Neural progenitor cell (in vitro differentiated cells): ENCODE data around the gene TPD52L2. TPM values are rescaled to one million over a fixed set of nuclear protein-coding genes. Genes with fewer than 3 reads are reported as not detected.

Source experiments
- DNase-seq: peaks from one replicate; pipeline ENCODE4 v3.0.0-alpha.2; 2016; ENCODE audit warnings: low spot score
- H2AFZ ChIP-seq: fragments of 200-600 bp; sonication (generic); replicated peaks from 2 replicates; pipeline ENCODE4 v1.6.1; 2016; ENCODE audit warnings: antibody characterized with exemption
- H3F3A ChIP-seq: fragments of 200-600 bp; sonication (generic); 2 replicates; pipeline ENCODE4 v1.6.1; 2016; ENCODE audit warnings: antibody characterized with exemption, low read depth
- H3K27ac ChIP-seq: fragments of 200-600 bp; sonication (generic); 2 replicates; pipeline ENCODE4 v1.5.1; 2016; ENCODE audit warnings: mild to moderate bottlenecking
- H3K27me3 ChIP-seq: fragments of 200-600 bp; sonication (generic); 2 replicates; pipeline ENCODE4 v1.6.1; 2016; ENCODE audit warnings: mild to moderate bottlenecking, moderate library complexity
- H3K36me3 ChIP-seq: fragments of 200-600 bp; sonication (generic); 2 replicates; pipeline ENCODE4 v1.5.1; 2016
- H3K4me1 ChIP-seq: fragments of 200-600 bp; sonication (generic); 2 replicates; pipeline ENCODE4 v1.6.1; 2016; ENCODE audit warnings: mixed run types
- H3K4me2 ChIP-seq: fragments of 200-600 bp; sonication (generic); 2 replicates; pipeline ENCODE4 v1.6.1; 2016
- H3K4me3 ChIP-seq: fragments of 200-600 bp; sonication (generic); 2 replicates; pipeline ENCODE4 v1.5.1; 2016
- H3K79me2 ChIP-seq: fragments of 200-600 bp; sonication (generic); 2 replicates; pipeline ENCODE4 v1.6.1; 2016; ENCODE audit warnings: low read depth
- H3K9ac ChIP-seq: fragments of 200-600 bp; sonication (generic); 2 replicates; pipeline ENCODE4 v1.6.1; 2016
- H3K9me3 ChIP-seq: fragments of 200-600 bp; sonication (generic); 2 replicates; pipeline ENCODE4 v1.5.1; 2016; ENCODE audit warnings: low read depth
- H4K20me1 ChIP-seq: fragments of 200-600 bp; sonication (generic); 2 replicates; pipeline ENCODE4 v1.6.1; 2016; ENCODE audit warnings: low read depth
- H3K27ac Mint-ChIP-seq: 3 replicates; pipeline ENCODE4 v1.8.0; 2021; ENCODE audit warnings: mixed read lengths
- H3K27me3 Mint-ChIP-seq: 2 replicates; pipeline ENCODE4 v1.8.0; 2022; ENCODE audit warnings: low read depth, mild to moderate bottlenecking, inconsistent platforms, moderate library complexity, mixed read lengths; ENCODE audit not compliant: insufficient read depth
- H3K36me3 Mint-ChIP-seq: 3 replicates; pipeline ENCODE4 v1.8.0; 2021; ENCODE audit warnings: mixed read lengths
- H3K4me1 Mint-ChIP-seq: 3 replicates; pipeline ENCODE4 v1.8.0; 2021; ENCODE audit warnings: mixed read lengths
- H3K4me3 Mint-ChIP-seq: 3 replicates; pipeline ENCODE4 v1.8.0; 2021; ENCODE audit warnings: mild to moderate bottlenecking, moderate library complexity, mixed read lengths
- H3K9me3 Mint-ChIP-seq: 3 replicates; pipeline ENCODE4 v1.8.0; 2020; ENCODE audit warnings: mixed read lengths
- CTCF ChIP-seq: fragments of 200-600 bp; sonication (generic); IDR thresholded peaks from 2 replicates; pipeline ENCODE4 v1.5.1; 2017; ENCODE audit warnings: antibody characterized with exemption, mild to moderate bottlenecking
- EZH2 ChIP-seq: fragments of 200-600 bp; sonication (generic); IDR thresholded peaks from 2 replicates; pipeline ENCODE4 v1.6.1; 2017; ENCODE audit warnings: antibody characterized with exemption, mild to moderate bottlenecking, moderate library complexity
- EZH2phosphoT487 ChIP-seq: fragments of 200-600 bp; sonication (generic); IDR thresholded peaks from 2 replicates; pipeline ENCODE4 v1.6.1; 2017; ENCODE audit warnings: antibody characterized with exemption
- total RNA-seq: library from RNA; depleted of rRNA; stranded (reverse); fragments of >200 nt; gene quantifications from 2 replicates; pipeline ENCODE4 v1.2.3, GENCODE V29; 2015; ENCODE audit warnings: low replicate concordance

TPD52L2 gene
- total RNA-seq, 1 donor from 2014 or later, result 66.6 TPM

DNA sequence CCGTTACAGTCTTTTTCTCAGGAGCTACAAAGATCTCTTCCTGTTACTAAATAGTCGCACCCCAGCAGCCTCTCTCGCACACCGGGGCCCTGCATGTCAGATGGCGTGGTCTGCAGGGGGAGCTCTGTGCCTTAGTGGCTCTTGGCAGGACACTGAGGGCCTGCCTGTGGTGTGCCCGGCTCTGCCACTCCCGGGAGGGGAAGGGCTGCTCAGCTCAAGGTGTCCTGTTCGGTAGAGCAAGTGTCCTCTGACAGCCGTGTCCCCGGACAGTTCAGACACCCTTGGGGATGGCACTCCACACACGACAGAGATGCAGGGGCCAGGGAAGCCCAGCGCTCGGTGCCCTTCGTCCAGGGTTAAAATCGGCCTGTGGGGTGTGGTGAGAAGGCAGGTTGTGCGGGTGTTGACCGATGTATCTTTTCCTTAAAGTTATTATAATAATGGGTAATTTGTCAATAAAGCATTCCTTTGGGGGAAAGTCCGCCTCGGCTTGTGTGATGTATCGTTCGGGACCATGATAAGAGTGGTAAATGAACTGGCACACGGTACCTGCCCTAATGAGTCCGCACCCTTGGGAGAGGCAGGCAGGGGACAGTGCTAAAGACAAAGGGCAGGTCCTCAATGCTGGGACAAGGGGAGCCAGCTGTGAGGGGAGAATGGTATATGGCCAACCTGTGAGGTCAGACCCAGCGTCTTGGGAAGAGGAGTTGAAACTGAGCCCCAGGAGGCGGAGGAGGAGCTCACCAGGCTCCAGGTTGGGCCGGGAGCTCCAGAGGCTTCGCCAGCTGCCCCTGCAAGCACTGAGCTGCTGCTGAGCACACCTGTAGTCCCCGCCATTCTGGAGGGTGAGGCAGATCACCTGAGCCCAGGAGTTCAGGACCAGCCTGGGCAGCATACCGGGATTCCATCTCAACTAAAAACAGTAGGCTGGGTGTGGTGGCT, 26.3 kb downstream of the TPD52L2 start:
- peaks cover 3% of the 10 kb centered on the region for H3K27me3 Mint-ChIP-seq

GRCh38 chr20:63892402-63892801, 27.3 kb downstream of the TPD52L2 start:
- Mint-ChIP-seq H3K4me3 (no peak overlapping the region), H3K27ac (no peak overlapping the region), H3K9me3 (no peaks in the 10 kb centered on the region), H3K27me3 (peaks cover 6% of the 10 kb centered on the region), H3K4me1 (peaks cover 20% of the 10 kb centered on the region), H3K36me3 (peaks cover 8% of the 10 kb centered on the region)
- no peak overlapping the region for H3K4me2 ChIP-seq
- peaks cover 39% of the 10 kb centered on the region for H4K20me1 ChIP-seq
- no peak overlapping the region for H3K9ac ChIP-seq
- no peaks in the 10 kb centered on the region for H3K9me3 ChIP-seq
- H3K4me1 ChIP-seq, result peaks cover 9% of the 10 kb centered on the region
- no peak overlapping the region for H2AFZ ChIP-seq
- no peak for DNase-seq
- no peak overlapping the region for H3K4me3 ChIP-seq
- peaks cover 21% of the 10 kb centered on the region for H3K79me2 ChIP-seq
- TF ChIP-seq CTCF, result no peak
- no peak for TF ChIP-seq EZH2
- no peak for TF ChIP-seq EZH2phosphoT487
- H3F3A ChIP-seq, result peaks cover 31% of the 10 kb centered on the region
- no peaks in the 10 kb centered on the region for H3K27me3 ChIP-seq
- no peaks in the 10 kb centered on the region for H3K36me3 ChIP-seq
- no peak overlapping the region for H3K27ac ChIP-seq

More for the DNA sequence above, 26.3 kb downstream of the TPD52L2 start:
- H3K4me1 Mint-ChIP-seq, result peaks cover 12% of the 10 kb centered on the region
- H3F3A ChIP-seq, result peaks cover 27% of the 10 kb centered on the region
- no peak for DNase-seq
- H2AFZ ChIP-seq, result no peak overlapping the region
- peaks cover 11% of the 10 kb centered on the region for H3K36me3 Mint-ChIP-seq
- H3K4me3 Mint-ChIP-seq, result peak overlapping the region; percentile 28
- peaks cover 6% of the 10 kb centered on the region for H3K4me1 ChIP-seq
- no peaks in the 10 kb centered on the region for H3K27me3 ChIP-seq
- no peaks in the 10 kb centered on the region for H3K36me3 ChIP-seq
- no peak for TF ChIP-seq EZH2phosphoT487
- TF ChIP-seq EZH2, result no peak
- TF ChIP-seq CTCF, result peak; percentile 5
- H3K4me2 ChIP-seq, result no peak overlapping the region
- no peak overlapping the region for H3K9ac ChIP-seq
- peaks cover 10% of the 10 kb centered on the region for H3K79me2 ChIP-seq
- H3K9me3 ChIP-seq, result no peaks in the 10 kb centered on the region
- no peaks in the 10 kb centered on the region for H3K9me3 Mint-ChIP-seq
- H3K27ac ChIP-seq, result no peak overlapping the region
- H4K20me1 ChIP-seq, result peaks cover 28% of the 10 kb centered on the region
- no peak overlapping the region for H3K27ac Mint-ChIP-seq
- H3K4me3 ChIP-seq, result no peak overlapping the region

DNA sequence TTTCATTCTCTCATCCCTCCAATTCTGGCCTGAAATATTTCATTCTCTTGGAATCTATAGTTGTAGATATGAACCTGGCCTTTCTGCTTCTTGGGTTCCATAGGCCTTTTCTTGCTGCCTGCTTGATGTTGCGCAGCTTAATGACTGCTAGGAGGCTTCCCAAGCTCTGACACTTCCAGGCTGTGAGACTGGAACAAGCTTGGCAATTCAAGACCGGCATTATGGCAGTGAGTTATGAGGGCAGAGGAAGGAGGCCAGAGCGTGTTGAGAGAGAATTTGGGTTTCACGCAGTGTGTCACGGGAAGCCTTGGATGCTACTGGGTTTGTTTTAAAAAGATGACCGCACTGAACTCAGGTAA, 28.9 kb downstream of the TPD52L2 start:
- Mint-ChIP-seq H3K27ac (no peak overlapping the region), H3K4me1 (peaks cover 27% of the 10 kb centered on the region), H3K9me3 (no peaks in the 10 kb centered on the region), H3K27me3 (peaks cover 6% of the 10 kb centered on the region), H3K36me3 (peaks cover 11% of the 10 kb centered on the region), H3K4me3 (peak overlapping the region; percentile 85)
- Histone ChIP-seq H3K4me3 (peak overlapping the region; percentile 94), H3K4me1 (peaks cover 9% of the 10 kb centered on the region), H3F3A (peaks cover 31% of the 10 kb centered on the region), H4K20me1 (peaks cover 55% of the 10 kb centered on the region), H3K9ac (no peak overlapping the region), H3K79me2 (peaks cover 36% of the 10 kb centered on the region), H3K4me2 (peak overlapping the region; percentile 81), H3K9me3 (no peaks in the 10 kb centered on the region), H3K27me3 (no peaks in the 10 kb centered on the region), H2AFZ (no peak overlapping the region), H3K27ac (no peak overlapping the region), H3K36me3 (no peaks in the 10 kb centered on the region)
- no peak for TF ChIP-seq EZH2phosphoT487
- DNase-seq, result peak; percentile 16
